Muscle layer of colon (tissue), 2 donors: ENCODE results near the gene GPT2.

ENCODE experiments used
- H3K27ac ChIP-seq: one replicate; pipeline ENCODE4 v1.7.0; 2013; ENCODE audit warnings: low read depth, mild to moderate bottlenecking, low read length, moderate library complexity
- H3K27me3 ChIP-seq, 2 donors: one replicate each; pipeline ENCODE4 v1.7.0; 2013; ENCODE audit warnings: low read length in 2 of 2, mild to moderate bottlenecking in 2 of 2; ENCODE audit not compliant: insufficient read depth in 2 of 2, control insufficient read depth in 1 of 2
- H3K36me3 ChIP-seq: one replicate; pipeline ENCODE4 v1.7.0; 2013; ENCODE audit warnings: mild to moderate bottlenecking, low read length; ENCODE audit not compliant: insufficient read depth
- H3K4me1 ChIP-seq: one replicate; pipeline ENCODE4 v1.7.0; 2013; ENCODE audit warnings: mild to moderate bottlenecking, low read length; ENCODE audit not compliant: insufficient read depth
- H3K4me3 ChIP-seq, 2 donors: one replicate each; pipeline ENCODE4 v1.7.0; 2013; ENCODE audit warnings: low read length in 2 of 2, low read depth in 1 of 2, mild to moderate bottlenecking in 1 of 2, moderate library complexity in 1 of 2
- H3K9ac ChIP-seq: one replicate; pipeline ENCODE4 v1.7.0; 2013; ENCODE audit warnings: low read length
- H3K9me3 ChIP-seq: one replicate; pipeline ENCODE4 v1.7.0; 2013; ENCODE audit warnings: mild to moderate bottlenecking, low read length
- donor health status: abdominal sarcoma.
- donor health status: Adenocarcinoma of cecum.

Gene GPT2

GRCh38 chr16:46903255-46903905 lies 19.2 kb downstream of the GPT2 start:
- Histone ChIP-seq H3K27me3 (no peaks in the 10 kb centered on the region), H3K9ac (no peak overlapping the region), H3K36me3 (no peaks in the 10 kb centered on the region), H3K4me3 (no peak overlapping the region), H3K27ac (no peak overlapping the region), H3K9me3 (no peaks in the 10 kb centered on the region), H3K4me1 (peaks cover 1% of the 10 kb centered on the region)

GRCh38 chr16:46904471-46904870 lies 20.3 kb downstream of the GPT2 start:
- Histone ChIP-seq H3K27me3 (no peaks in the 10 kb centered on the region), H3K4me3 (no peak overlapping the region), H3K9ac (no peak overlapping the region), H3K36me3 (no peaks in the 10 kb centered on the region), H3K4me1 (peaks cover 6% of the 10 kb centered on the region), H3K27ac (no peak overlapping the region), H3K9me3 (no peaks in the 10 kb centered on the region)

DNA sequence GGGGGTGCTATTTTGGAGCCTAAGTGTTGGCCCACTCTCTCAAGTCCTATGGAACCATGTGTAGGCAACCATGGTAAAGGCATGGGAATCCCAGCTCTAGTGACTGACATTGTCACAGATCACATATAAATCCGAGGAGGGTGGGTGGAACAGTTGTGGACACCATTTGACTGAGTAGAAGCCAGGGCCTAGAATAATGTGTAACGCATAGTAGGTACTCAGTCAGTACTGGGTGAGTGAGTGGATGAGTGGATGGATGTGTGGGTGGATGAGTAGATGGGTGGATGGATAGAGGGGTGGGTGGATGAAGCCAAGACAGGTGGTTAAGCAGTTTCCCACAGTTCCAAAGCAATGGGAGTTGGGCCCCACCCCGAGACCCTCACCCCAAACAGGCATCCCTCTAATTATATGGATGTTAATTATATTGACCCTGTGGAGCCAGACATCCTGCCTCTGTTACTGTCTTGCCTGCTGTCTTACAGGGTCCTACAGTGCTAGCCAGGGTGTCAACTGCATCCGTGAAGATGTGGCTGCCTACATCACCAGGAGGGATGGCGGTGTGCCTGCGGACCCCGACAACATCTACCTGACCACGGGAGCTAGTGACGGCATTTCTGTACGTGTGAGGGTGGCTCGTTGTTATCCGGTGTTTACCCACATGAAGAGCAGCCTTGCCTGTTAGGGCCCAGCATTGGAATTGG lies 22.3 kb downstream of the GPT2 start:
- Histone ChIP-seq H3K27ac (no peak overlapping the region), H3K4me1 (peaks cover 6% of the 10 kb centered on the region), H3K9ac (no peak overlapping the region), H3K9me3 (no peaks in the 10 kb centered on the region), H3K36me3 (no peaks in the 10 kb centered on the region), H3K4me3 (no peak overlapping the region), H3K27me3 (no peaks in the 10 kb centered on the region)

DNA sequence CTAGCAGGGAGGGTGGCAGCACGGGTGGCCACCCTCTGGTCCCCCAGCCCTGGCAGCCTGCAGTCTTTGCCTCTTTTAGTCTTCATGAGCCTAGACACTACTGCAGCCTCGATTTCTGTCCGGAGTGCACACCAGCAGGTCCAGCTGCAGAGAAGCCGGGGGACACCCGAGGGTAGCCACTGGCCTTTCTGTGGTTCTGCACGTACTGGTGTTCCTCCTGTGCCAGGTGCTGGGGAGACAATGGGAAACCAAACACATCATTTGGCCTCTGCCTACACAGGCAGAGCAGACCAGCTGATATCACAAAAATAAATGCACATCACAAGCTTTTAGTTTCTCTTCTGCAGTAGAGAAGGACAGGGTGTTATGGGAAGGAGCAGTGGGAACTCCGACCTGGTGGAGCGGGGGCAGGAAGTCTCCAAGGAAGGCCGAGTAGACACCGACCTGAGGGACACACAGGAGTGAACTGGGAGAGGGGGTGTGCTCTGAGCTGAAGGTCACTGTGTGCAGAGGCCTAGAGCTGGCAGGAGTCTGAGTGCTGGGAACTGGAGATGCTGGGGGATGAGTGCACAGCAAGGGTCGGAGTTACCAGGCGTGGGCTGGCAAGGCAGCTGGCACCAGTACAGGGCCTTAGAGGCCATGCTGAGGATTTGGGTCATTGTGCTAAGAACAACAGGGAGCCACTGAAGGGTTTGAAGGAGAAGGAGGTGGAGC lies 23.1 kb downstream of the GPT2 start:
- Histone ChIP-seq H3K9ac (no peak overlapping the region), H3K9me3 (no peaks in the 10 kb centered on the region), H3K4me3 (no peak overlapping the region), H3K36me3 (no peaks in the 10 kb centered on the region), H3K4me1 (peaks cover 6% of the 10 kb centered on the region), H3K27me3 (no peaks in the 10 kb centered on the region), H3K27ac (no peak overlapping the region)

DNA sequence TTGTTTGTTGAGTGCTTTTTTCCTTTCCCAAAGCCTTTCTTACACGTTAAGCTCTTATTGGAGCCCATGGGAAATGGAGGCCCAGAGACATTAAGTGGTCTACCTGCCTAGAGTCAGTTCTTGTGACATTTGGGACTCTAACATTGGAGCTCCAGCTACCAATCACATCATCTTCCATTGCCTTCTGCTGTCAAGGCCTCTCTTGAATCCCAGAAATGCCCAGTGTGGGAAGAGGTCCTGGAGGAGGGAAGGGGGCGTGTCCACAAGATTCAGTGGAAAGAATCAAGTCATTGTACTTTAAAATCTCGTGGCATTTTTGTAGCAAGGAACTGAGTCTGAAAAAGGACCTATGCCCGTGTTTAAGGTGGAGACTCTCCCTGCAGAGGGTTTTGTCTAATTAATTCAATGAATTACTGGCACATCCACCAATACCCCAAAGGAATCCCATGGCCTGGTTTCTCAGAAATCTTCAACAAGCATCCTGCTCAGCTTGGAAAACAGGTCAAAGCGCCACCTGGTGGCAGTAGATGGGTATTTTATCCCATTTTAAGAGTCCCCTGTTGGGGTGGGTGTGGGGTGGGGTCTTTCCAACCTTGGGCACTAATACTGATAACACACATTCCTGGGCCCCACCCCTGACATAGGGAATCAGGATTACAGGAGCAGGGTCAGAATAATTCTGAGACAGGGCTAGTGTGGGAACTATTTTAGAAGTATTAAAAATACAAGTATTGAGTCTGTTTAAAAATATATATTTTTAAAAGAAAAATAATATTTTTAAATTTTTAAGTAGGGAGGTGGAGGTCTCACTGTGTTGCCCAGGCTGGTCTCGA lies 24.6 kb downstream of the GPT2 start:
- no peak overlapping the region for H3K9ac ChIP-seq
- peaks cover 6% of the 10 kb centered on the region for H3K4me1 ChIP-seq
- H3K4me3 ChIP-seq = no peak overlapping the region
- no peak overlapping the region for H3K27ac ChIP-seq
- H3K9me3 ChIP-seq = no peaks in the 10 kb centered on the region
- no peaks in the 10 kb centered on the region for H3K27me3 ChIP-seq
- H3K36me3 ChIP-seq = no peaks in the 10 kb centered on the region

DNA sequence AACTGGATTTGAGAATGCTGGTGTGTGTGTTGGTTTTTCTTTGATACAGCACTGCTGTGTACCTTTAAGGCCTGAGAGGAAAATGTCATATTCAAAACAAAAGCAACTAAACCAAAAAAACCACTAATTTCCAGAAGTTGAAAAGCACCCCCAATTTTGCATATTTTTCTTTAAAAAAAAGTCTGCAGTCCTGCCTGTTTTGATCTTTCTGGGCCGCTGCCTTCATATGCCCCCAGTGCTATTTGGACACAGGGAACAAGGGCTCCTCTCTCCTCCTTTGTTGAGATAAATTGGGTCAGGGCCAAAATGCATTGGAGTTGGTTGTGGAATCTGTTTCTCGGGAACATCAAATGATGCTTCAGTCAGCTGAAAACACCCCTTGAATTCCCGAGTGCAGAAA lies 26.9 kb downstream of the GPT2 start:
- Histone ChIP-seq H3K4me1 (peaks cover 6% of the 10 kb centered on the region), H3K27ac (no peak overlapping the region), H3K9ac (no peak overlapping the region)

DNA sequence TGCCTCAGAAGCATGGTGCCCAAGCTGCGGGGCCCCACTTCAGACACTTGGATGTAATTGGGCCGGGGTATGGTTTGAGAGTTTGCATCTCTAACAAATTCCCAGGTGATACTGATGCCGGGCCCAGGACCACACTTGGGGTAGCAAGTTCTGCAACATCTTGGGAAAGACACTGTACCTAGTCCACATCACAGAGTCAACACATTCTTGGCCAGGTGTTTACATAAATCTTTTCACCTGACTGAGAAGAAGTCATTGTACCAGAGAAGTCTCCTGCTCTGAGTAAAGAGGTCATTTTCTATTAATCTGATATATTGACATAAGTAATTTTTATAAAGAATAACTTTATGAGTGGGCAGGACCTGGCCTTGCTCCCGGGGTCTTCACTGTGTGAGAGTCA lies 27.5 kb downstream of the GPT2 start:
- H3K27ac ChIP-seq = no peak overlapping the region
- H3K4me3 ChIP-seq = no peak overlapping the region
- H3K36me3 ChIP-seq = no peaks in the 10 kb centered on the region
- H3K27me3 ChIP-seq = no peaks in the 10 kb centered on the region
- peaks cover 6% of the 10 kb centered on the region for H3K4me1 ChIP-seq
- no peak overlapping the region for H3K9ac ChIP-seq
- H3K9me3 ChIP-seq = no peaks in the 10 kb centered on the region

More for the DNA sequence above, 26.9 kb downstream of the GPT2 start:
- Histone ChIP-seq H3K4me3 (no peak overlapping the region), H3K9me3 (no peaks in the 10 kb centered on the region), H3K36me3 (no peaks in the 10 kb centered on the region), H3K27me3 (no peaks in the 10 kb centered on the region)

DNA sequence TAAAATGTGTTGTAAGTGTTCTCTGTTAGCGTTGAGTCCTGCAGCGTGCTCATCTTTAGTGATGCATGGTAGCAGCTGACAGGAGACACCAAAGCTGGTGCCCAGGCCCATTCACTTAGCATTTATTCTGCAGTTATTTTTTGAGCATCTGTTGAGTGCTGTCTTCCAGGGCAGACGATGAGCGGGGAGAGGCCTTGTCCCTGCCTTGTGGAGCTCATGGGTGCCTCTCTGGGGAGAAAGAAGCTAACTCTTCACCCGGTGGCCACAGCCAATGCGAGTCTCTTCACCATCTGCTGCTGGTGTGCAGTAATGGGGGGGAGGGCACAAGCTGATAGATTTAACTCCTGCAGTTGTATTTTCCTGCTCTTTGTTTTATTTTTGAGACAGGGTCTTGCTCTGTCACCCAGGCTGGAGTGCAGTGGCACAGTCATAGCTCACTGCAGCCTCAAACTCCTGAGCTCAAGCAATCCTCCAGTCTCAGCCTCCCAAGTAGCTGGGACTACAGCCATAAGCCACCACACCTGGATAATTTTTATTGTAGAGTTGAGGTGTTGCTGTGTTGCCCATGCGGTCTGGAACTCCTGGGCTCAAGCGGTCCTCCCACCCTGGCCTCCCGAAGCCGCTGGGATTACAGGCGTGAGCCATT lies 30.5 kb downstream of the GPT2 start:
- H3K9me3 ChIP-seq = no peaks in the 10 kb centered on the region
- H3K4me3 ChIP-seq = no peak overlapping the region
- H3K27me3 ChIP-seq = no peaks in the 10 kb centered on the region
- no peaks in the 10 kb centered on the region for H3K36me3 ChIP-seq
- H3K27ac ChIP-seq = no peak overlapping the region
- H3K9ac ChIP-seq = no peak overlapping the region
- no peaks in the 10 kb centered on the region for H3K4me1 ChIP-seq

- H3K27me3 ChIP-seq = no peaks in the 10 kb centered on the region
- H3K4me3 ChIP-seq = no peak overlapping the region
- H3K27ac ChIP-seq = no peak overlapping the region
- H3K4me1 ChIP-seq = no peaks in the 10 kb centered on the region
- H3K9me3 ChIP-seq = no peaks in the 10 kb centered on the region
- H3K9ac ChIP-seq = no peak overlapping the region
- H3K36me3 ChIP-seq = no peaks in the 10 kb centered on the region
Observed at GRCh38 chr16:46915483-46916025, 31.4 kb downstream of the GPT2 start.

- Histone ChIP-seq H3K4me1 (no peaks in the 10 kb centered on the region), H3K9me3 (no peaks in the 10 kb centered on the region), H3K27ac (no peak overlapping the region), H3K4me3 (no peak overlapping the region), H3K36me3 (no peaks in the 10 kb centered on the region), H3K27me3 (no peaks in the 10 kb centered on the region), H3K9ac (no peak overlapping the region)
Observed at GRCh38 chr16:46916980-46917379, 32.8 kb downstream of the GPT2 start.
